C4-2B (cell line): ENCODE data around the gene DSCAML1.

Source experiments
- H3K27ac ChIP-seq: fragments of 450-650 bp; 2 replicates; pipeline ENCODE4 v1.5.1; 2017
- CTCF ChIP-seq: fragments of 450-650 bp; conservative IDR thresholded peaks from 2 replicates; pipeline ENCODE4 v1.5.1; 2017; ENCODE audit warnings: mild to moderate bottlenecking
- ZFX ChIP-seq: fragments of 450-650 bp; IDR thresholded peaks from 2 replicates; pipeline ENCODE4 v1.6.1; 2017

Gene DSCAML1

GRCh38 chr11:117395476-117395875 is 401.5 kb downstream of the DSCAML1 start:
- TF ChIP-seq ZFX (no peak), CTCF (no peak)
- H3K27ac ChIP-seq = no peak overlapping the region

- TF ChIP-seq ZFX (no peak), CTCF (no peak)
- H3K27ac ChIP-seq = no peak overlapping the region
Measured at GRCh38 chr11:117394221-117394925, 402.6 kb downstream of the DSCAML1 start.

- no peak for TF ChIP-seq ZFX
- TF ChIP-seq CTCF = no peak
- no peak overlapping the region for H3K27ac ChIP-seq
Measured at GRCh38 chr11:117392979-117393378, 404.0 kb downstream of the DSCAML1 start.

- H3K27ac ChIP-seq = no peak overlapping the region
- TF ChIP-seq CTCF = no peak
Measured at GRCh38 chr11:117392001-117392690, 404.9 kb downstream of the DSCAML1 start.

GRCh38 chr11:117391181-117391580 is 405.8 kb downstream of the DSCAML1 start:
- no peak for TF ChIP-seq CTCF
- no peak for TF ChIP-seq ZFX

GRCh38 chr11:117390743-117391142 is 406.3 kb downstream of the DSCAML1 start:
- no peak for TF ChIP-seq CTCF
- H3K27ac ChIP-seq = no peak overlapping the region

More at GRCh38 chr11:117391181-117391580, 405.8 kb downstream of the DSCAML1 start:
- no peak overlapping the region for H3K27ac ChIP-seq

GRCh38 chr11:117387992-117388755 is 408.8 kb downstream of the DSCAML1 start:
- no peak overlapping the region for H3K27ac ChIP-seq
- no peak for TF ChIP-seq CTCF
- no peak for TF ChIP-seq ZFX
